ENCODE measurements around the gene WNK2. TPM values are rescaled to one million over a fixed set of nuclear protein-coding genes. Genes with fewer than 3 reads are reported as not detected.

The WNK2 gene
- total RNA-seq, 2 experiments from 2014 or later = 1.7 to 2.8 TPM

GRCh38 chr9:93205045-93205768 lies 21.3 kb downstream of the WNK2 start:
- H3K27me3 Mint-ChIP-seq = no peaks in the 10 kb centered on the region
- no peaks in the 10 kb centered on the region for H3K36me3 Mint-ChIP-seq (ENCODE audit: low read depth)
- CTCF ChIA-PET = no interaction called here
- TF ChIP-seq, protein P1, sequence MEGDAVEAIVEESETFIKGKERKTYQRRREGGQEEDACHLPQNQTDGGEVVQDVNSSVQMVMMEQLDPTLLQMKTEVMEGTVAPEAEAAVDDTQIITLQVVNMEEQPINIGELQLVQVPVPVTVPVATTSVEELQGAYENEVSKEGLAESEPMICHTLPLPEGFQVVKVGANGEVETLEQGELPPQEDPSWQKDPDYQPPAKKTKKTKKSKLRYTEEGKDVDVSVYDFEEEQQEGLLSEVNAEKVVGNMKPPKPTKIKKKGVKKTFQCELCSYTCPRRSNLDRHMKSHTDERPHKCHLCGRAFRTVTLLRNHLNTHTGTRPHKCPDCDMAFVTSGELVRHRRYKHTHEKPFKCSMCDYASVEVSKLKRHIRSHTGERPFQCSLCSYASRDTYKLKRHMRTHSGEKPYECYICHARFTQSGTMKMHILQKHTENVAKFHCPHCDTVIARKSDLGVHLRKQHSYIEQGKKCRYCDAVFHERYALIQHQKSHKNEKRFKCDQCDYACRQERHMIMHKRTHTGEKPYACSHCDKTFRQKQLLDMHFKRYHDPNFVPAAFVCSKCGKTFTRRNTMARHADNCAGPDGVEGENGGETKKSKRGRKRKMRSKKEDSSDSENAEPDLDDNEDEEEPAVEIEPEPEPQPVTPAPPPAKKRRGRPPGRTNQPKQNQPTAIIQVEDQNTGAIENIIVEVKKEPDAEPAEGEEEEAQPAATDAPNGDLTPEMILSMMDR (IDR thresholded peaks at IDR 0.05) = no peak
- H3K4me1 Mint-ChIP-seq (ENCODE audit: low read depth) = peaks cover 4% of the 10 kb centered on the region
- H3K4me3 Mint-ChIP-seq = no peak overlapping the region
- ATAC-seq (peak; percentile 65), DNase-seq (peak; percentile 15)
- no peak overlapping the region for H3K27ac Mint-ChIP-seq
- intact Hi-C loops (cut with micrococcal nuclease) = no loop called here
- peaks cover 5% of the 10 kb centered on the region for H3K9me3 Mint-ChIP-seq
- POLR2A ChIA-PET = no interaction called here

- TF ChIP-seq, protein P1 (IDR thresholded peaks at IDR 0.05) = no peak
- DNase-seq = no peak
- peaks cover 4% of the 10 kb centered on the region for H3K4me1 Mint-ChIP-seq (ENCODE audit: low read depth)
- no peak overlapping the region for H3K4me3 Mint-ChIP-seq
- POLR2A ChIA-PET = no interaction called here
- CTCF ChIA-PET = no interaction called here
- H3K36me3 Mint-ChIP-seq (ENCODE audit: low read depth) = no peaks in the 10 kb centered on the region
- H3K27ac Mint-ChIP-seq = no peak overlapping the region
- no peak for ATAC-seq
- intact Hi-C loops (cut with micrococcal nuclease) = no loop called here
- H3K9me3 Mint-ChIP-seq = peaks cover 5% of the 10 kb centered on the region
- H3K27me3 Mint-ChIP-seq = no peaks in the 10 kb centered on the region
These were observed 22.1 kb downstream of the WNK2 start for GRCh38 chr9:93205896-93206575.

GRCh38 chr9:93206576-93207155 lies 22.7 kb downstream of the WNK2 start:
- Mint-ChIP-seq H3K4me3 (no peak overlapping the region), H3K9me3 (peaks cover 5% of the 10 kb centered on the region), H3K27me3 (no peaks in the 10 kb centered on the region), H3K4me1 (ENCODE audit: low read depth) (peaks cover 4% of the 10 kb centered on the region), H3K27ac (no peak overlapping the region), H3K36me3 (ENCODE audit: low read depth) (no peaks in the 10 kb centered on the region)
- ChIA-PET CTCF (no interaction called here), POLR2A (no interaction called here)
- TF ChIP-seq, protein P1 (IDR thresholded peaks at IDR 0.05) = no peak
- no peak for DNase-seq
- intact Hi-C loops (cut with micrococcal nuclease) = no loop called here
- no peak for ATAC-seq

- POLR2A ChIA-PET = interaction anchor here (0.7 kb wide), 1 partner anchor 545 kb away, joined by 3 read pairs; no protein-coding TSS in a partner anchor
- ATAC-seq (no peak), DNase-seq (no peak)
- TF ChIP-seq, protein P1 (IDR thresholded peaks at IDR 0.05) = no peak
- CTCF ChIA-PET = no interaction called here
- no peak overlapping the region for H3K27ac Mint-ChIP-seq
- H3K27me3 Mint-ChIP-seq = no peaks in the 10 kb centered on the region
- peaks cover 5% of the 10 kb centered on the region for H3K9me3 Mint-ChIP-seq
- no peak overlapping the region for H3K4me3 Mint-ChIP-seq
- H3K4me1 Mint-ChIP-seq (ENCODE audit: low read depth) = peaks cover 4% of the 10 kb centered on the region
- intact Hi-C loops (cut with micrococcal nuclease) = no loop called here
- H3K36me3 Mint-ChIP-seq (ENCODE audit: low read depth) = no peaks in the 10 kb centered on the region
These were observed 23.4 kb downstream of the WNK2 start for GRCh38 chr9:93207326-93207814.
